Fibroblast of lung (primary cell): ENCODE measurements around the gene PCGF3.

Experiments
- EZH2 ChIP-seq: IDR thresholded peaks from 2 replicates; pipeline ENCODE4 v1.5.1; 2012; ENCODE audit warnings: low read length, control low read depth, mild to moderate bottlenecking; ENCODE audit errors: missing control alignments
- TF ChIP-seq, protein P1 (sequence below), 2 donors: IDR thresholded peaks in 1 of 2; conservative IDR thresholded peaks in 1 of 2; 1 replicate in 1 of 2; 2 replicates in 1 of 2; pipeline ENCODE4 v1.5.1; 2011 to 2012; ENCODE audit warnings: low read length in 2 of 2, control low read depth in 1 of 2, inconsistent platforms in 1 of 2, low read depth in 1 of 2, mild to moderate bottlenecking in 1 of 2

DNA sequence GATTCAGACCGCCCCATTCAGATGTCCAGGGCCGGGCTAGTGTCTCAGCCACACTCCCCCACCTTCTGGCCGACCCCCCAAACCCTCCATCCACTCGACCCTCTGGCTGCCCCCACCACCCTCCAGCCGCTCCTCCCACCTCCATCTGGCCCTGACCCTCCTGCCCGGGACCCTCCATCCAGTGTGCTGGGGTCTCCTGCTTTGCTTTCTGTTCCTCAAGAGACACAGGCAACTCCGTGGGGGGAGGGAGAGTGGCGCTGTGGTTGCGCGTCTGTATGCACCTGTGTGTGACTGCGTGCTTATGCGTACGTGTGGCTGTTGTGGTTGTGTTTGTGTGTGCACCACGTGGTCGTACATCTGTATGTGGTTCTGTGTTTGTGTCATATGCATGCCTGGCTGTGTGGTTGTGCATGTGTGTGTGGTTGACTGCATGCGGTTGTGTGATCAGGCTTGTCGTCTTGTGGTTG, 87.0 kb downstream of the PCGF3 start:
- TF ChIP-seq, protein P1, sequence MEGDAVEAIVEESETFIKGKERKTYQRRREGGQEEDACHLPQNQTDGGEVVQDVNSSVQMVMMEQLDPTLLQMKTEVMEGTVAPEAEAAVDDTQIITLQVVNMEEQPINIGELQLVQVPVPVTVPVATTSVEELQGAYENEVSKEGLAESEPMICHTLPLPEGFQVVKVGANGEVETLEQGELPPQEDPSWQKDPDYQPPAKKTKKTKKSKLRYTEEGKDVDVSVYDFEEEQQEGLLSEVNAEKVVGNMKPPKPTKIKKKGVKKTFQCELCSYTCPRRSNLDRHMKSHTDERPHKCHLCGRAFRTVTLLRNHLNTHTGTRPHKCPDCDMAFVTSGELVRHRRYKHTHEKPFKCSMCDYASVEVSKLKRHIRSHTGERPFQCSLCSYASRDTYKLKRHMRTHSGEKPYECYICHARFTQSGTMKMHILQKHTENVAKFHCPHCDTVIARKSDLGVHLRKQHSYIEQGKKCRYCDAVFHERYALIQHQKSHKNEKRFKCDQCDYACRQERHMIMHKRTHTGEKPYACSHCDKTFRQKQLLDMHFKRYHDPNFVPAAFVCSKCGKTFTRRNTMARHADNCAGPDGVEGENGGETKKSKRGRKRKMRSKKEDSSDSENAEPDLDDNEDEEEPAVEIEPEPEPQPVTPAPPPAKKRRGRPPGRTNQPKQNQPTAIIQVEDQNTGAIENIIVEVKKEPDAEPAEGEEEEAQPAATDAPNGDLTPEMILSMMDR (conservative IDR thresholded peaks at IDR 0.05 in 1 of 2, IDR thresholded peaks at IDR 0.05 in 1 of 2; ENCODE audit: low read depth in 1 of 2, low read length in 2 of 2), result no peak
- TF ChIP-seq EZH2, result peak; percentile 69
